Inflammatory macrophage treated with lipopolysaccharide for 1 hour (primary cell): Measurements from ENCODE around the gene ARMC9.
"Not testable (repeated sequence)": the region's sequence is repeated elsewhere in the genome, so short reads cannot be mapped to it uniquely, and the experiment has no call there.

Experiments
- DNase-seq, 2 donors: peaks; one replicate each; pipeline ENCODE4 v3.0.0-alpha.2; 2020 to 2022

Gene ARMC9

GRCh38 chr2:231364961-231365810 lies 166.8 kb downstream of the ARMC9 start:
- peak in 1 of 2 donors; percentile 14 for DNase-seq

- no peak for DNase-seq
Observed at GRCh38 chr2:231367178-231367577, 168.7 kb downstream of the ARMC9 start.

- DNase-seq, result no peak
Observed at GRCh38 chr2:231369580-231370428, 171.4 kb downstream of the ARMC9 start.

GRCh38 chr2:231370429-231370748 lies 172.0 kb downstream of the ARMC9 start:
- DNase-seq, result no peak

- no peak for DNase-seq
Observed at GRCh38 chr2:231370749-231371429, 172.5 kb downstream of the ARMC9 start.

- DNase-seq, result no peak
Observed at GRCh38 chr2:231371430-231372054, 173.1 kb downstream of the ARMC9 start.

GRCh38 chr2:231372326-231372725 lies 173.9 kb downstream of the ARMC9 start:
- DNase-seq, result no peak

- DNase-seq, result no peak
Observed at GRCh38 chr2:231373184-231373583, 174.8 kb downstream of the ARMC9 start.

GRCh38 chr2:231373786-231374349 lies 175.4 kb downstream of the ARMC9 start:
- no peak for DNase-seq

GRCh38 chr2:231374771-231375170 lies 176.3 kb downstream of the ARMC9 start:
- DNase-seq, result no peak

GRCh38 chr2:231375994-231376615 lies 177.7 kb downstream of the ARMC9 start:
- DNase-seq, result not testable (repeated sequence)

GRCh38 chr2:231376857-231377256 lies 178.4 kb downstream of the ARMC9 start:
- DNase-seq, result no peak

GRCh38 chr2:231378026-231378722 lies 179.7 kb downstream of the ARMC9 start:
- no peak for DNase-seq

- DNase-seq, result no peak
Observed at GRCh38 chr2:231379266-231380215, 181.1 kb downstream of the ARMC9 start.

GRCh38 chr2:231380307-231380706 lies 181.9 kb downstream of the ARMC9 start:
- DNase-seq, result no peak

GRCh38 chr2:231380991-231381847 lies 182.8 kb downstream of the ARMC9 start:
- no peak for DNase-seq

GRCh38 chr2:231382116-231382515 lies 183.7 kb downstream of the ARMC9 start:
- no peak for DNase-seq

- DNase-seq, result no peak
Observed at GRCh38 chr2:231383416-231384108, 185.1 kb downstream of the ARMC9 start.

- no peak for DNase-seq
Observed at GRCh38 chr2:231384109-231384435, 185.6 kb downstream of the ARMC9 start.
